Upper lobe of left lung (tissue), 6 donors: Measurements from ENCODE around the gene SLC38A4. TPM values are rescaled to one million over a fixed set of nuclear protein-coding genes. Genes with fewer than 3 reads are reported as not detected.

Experiments
- ATAC-seq, 2 donors: fragments of 200-7000 bp; cut with Tn5 transposase; one replicate each; pipeline ENCODE4 v1.9.1; 2022; ENCODE audit warnings: mild to moderate bottlenecking in 2 of 2, moderate library complexity in 2 of 2; ENCODE audit not compliant: low FRiP score in 2 of 2
- DNase-seq, 2 donors: peaks; one replicate each; pipeline ENCODE4 v3.0.0-alpha.2; 2019 to 2020
- H3K27ac ChIP-seq, 4 donors: fragments of 200-600 bp; sonication (generic); one replicate each; pipeline ENCODE4 v1.5.1; 2016 to 2019
- H3K27me3 ChIP-seq, 4 donors: fragments of 200-600 bp; sonication (generic); one replicate each; pipeline ENCODE4 v1.5.1; 2017 to 2019
- H3K36me3 ChIP-seq, 4 donors: fragments of 200-600 bp; sonication (generic); one replicate each; pipeline ENCODE4 v1.5.1; 2016 to 2019
- H3K4me1 ChIP-seq, 4 donors: fragments of 200-600 bp; sonication (generic); one replicate each; pipeline ENCODE4 v1.5.1; 2018 to 2019
- H3K4me3 ChIP-seq, 4 donors: fragments of 200-600 bp; sonication (generic); one replicate each; pipeline ENCODE4 v1.5.1; 2017 to 2019; ENCODE audit warnings: mild to moderate bottlenecking in 2 of 4, moderate library complexity in 1 of 4
- H3K9me3 ChIP-seq, 4 donors: fragments of 200-600 bp; sonication (generic); one replicate each; pipeline ENCODE4 v1.5.1; 2018 to 2019
- CTCF ChIP-seq, 6 experiments: fragments of 450-650 bp in 4 of 6; fragments of 200-600 bp in 2 of 6; sonication (generic) in 2 of 6; IDR thresholded peaks; one replicate each; pipeline ENCODE4 v1.5.1; 2016 to 2019; ENCODE audit warnings: antibody characterized with exemption in 6 of 6
- EP300 ChIP-seq, 4 donors: sonication (generic); formaldehyde crosslinking; IDR thresholded peaks; one replicate each; pipeline ENCODE4 v1.5.1; 2017; ENCODE audit warnings: antibody characterized with exemption in 4 of 4, control low read depth in 2 of 4
- POLR2A ChIP-seq, 4 donors: fragments of 450-650 bp; IDR thresholded peaks; one replicate each; pipeline ENCODE4 v1.5.1; 2016 to 2017; ENCODE audit warnings: antibody characterized with exemption in 4 of 4, mild to moderate bottlenecking in 2 of 4
- POLR2AphosphoS5 ChIP-seq, 2 donors: sonication (generic); formaldehyde crosslinking; IDR thresholded peaks; one replicate each; pipeline ENCODE4 v1.5.1; 2017; ENCODE audit warnings: antibody characterized with exemption in 2 of 2
- WGBS, 2 donors: methylation state at CpG; one replicate each; pipeline ENCODE4 v1.1.5; 2017 to 2018; 5-methylcytosine and 5-hydroxymethylcytosine counted together
- total RNA-seq, 6 donors: library from RNA; depleted of rRNA in 4 of 6; stranded (reverse); fragments of >200 nt in 4 of 6; gene quantifications; one replicate each; pipeline versions ENCODE4 v1.1.0 to v1.2.1, GENCODE V29; 2016 to 2021
- donor health status: DM: no; HTN: no; CAD: no; lungs with moderate emphysema.
- donor health status: DM: no; HTN: yes; CAD: no; lungs with severe emphysema.

The SLC38A4 gene
- total RNA-seq, 6 donors from 2014 or later: 0.49 to 0.81 (median 0.60) TPM; not detected in 3

GRCh38 chr12:46808955-46809697, 16.7 kb downstream of the SLC38A4 start:
- TF ChIP-seq POLR2A (IDR thresholded peaks at IDR 0.05) (no peak), EP300 (IDR thresholded peaks at IDR 0.05) (no peak), CTCF (IDR thresholded peaks at IDR 0.05) (no peak), POLR2AphosphoS5 (IDR thresholded peaks at IDR 0.05) (no peak)
- no peaks in the 10 kb centered on the region for H3K36me3 ChIP-seq
- no peaks in the 10 kb centered on the region for H3K4me1 ChIP-seq
- no peak overlapping the region for H3K4me3 ChIP-seq
- DNase-seq: no peak
- 63 to 77% methylated on average over 5 of the region's 5 CpGs for whole genome bisulfite sequencing, 2 donors
- no peaks in the 10 kb centered on the region for H3K9me3 ChIP-seq
- H3K27me3 ChIP-seq: no peaks in the 10 kb centered on the region
- ATAC-seq: no peak
- no peak overlapping the region for H3K27ac ChIP-seq

- H3K36me3 ChIP-seq: no peaks in the 10 kb centered on the region
- H3K27ac ChIP-seq: no peak overlapping the region
- H3K27me3 ChIP-seq: no peaks in the 10 kb centered on the region
- WGBS, 2 donors: 94 to 95% methylated on average over 2 of the region's 2 CpGs
- DNase-seq (no peak), ATAC-seq (no peak)
- H3K9me3 ChIP-seq: no peaks in the 10 kb centered on the region
- no peaks in the 10 kb centered on the region for H3K4me1 ChIP-seq
- TF ChIP-seq POLR2A (IDR thresholded peaks at IDR 0.05) (no peak), EP300 (IDR thresholded peaks at IDR 0.05) (no peak), POLR2AphosphoS5 (IDR thresholded peaks at IDR 0.05) (no peak), CTCF (IDR thresholded peaks at IDR 0.05) (no peak)
- H3K4me3 ChIP-seq: no peak overlapping the region
These were observed 17.5 kb downstream of the SLC38A4 start for GRCh38 chr12:46808317-46808716.

GRCh38 chr12:46804054-46804453, 21.7 kb downstream of the SLC38A4 start:
- Histone ChIP-seq H3K4me1 (no peaks in the 10 kb centered on the region), H3K36me3 (no peaks in the 10 kb centered on the region), H3K9me3 (no peaks in the 10 kb centered on the region), H3K27ac (no peak overlapping the region), H3K27me3 (no peaks in the 10 kb centered on the region), H3K4me3 (no peak overlapping the region)
- WGBS, 2 donors: 77 to 83% methylated on average over 3 of the region's 3 CpGs
- no peak for ATAC-seq
- TF ChIP-seq POLR2A (IDR thresholded peaks at IDR 0.05) (no peak), POLR2AphosphoS5 (IDR thresholded peaks at IDR 0.05) (no peak), EP300 (IDR thresholded peaks at IDR 0.05) (no peak), CTCF (IDR thresholded peaks at IDR 0.05) (no peak)
- no peak for DNase-seq

- H3K27me3 ChIP-seq: no peaks in the 10 kb centered on the region
- no peak overlapping the region for H3K4me3 ChIP-seq
- no peaks in the 10 kb centered on the region for H3K4me1 ChIP-seq
- DNase-seq (no peak), ATAC-seq (no peak)
- TF ChIP-seq CTCF (IDR thresholded peaks at IDR 0.05) (no peak), EP300 (IDR thresholded peaks at IDR 0.05) (no peak), POLR2AphosphoS5 (IDR thresholded peaks at IDR 0.05) (no peak), POLR2A (IDR thresholded peaks at IDR 0.05) (no peak)
- 66 to 68% methylated on average over 3 of the region's 3 CpGs for WGBS, 2 donors
- no peak overlapping the region for H3K27ac ChIP-seq
- H3K36me3 ChIP-seq: no peaks in the 10 kb centered on the region
- H3K9me3 ChIP-seq: no peaks in the 10 kb centered on the region
These were observed 22.3 kb downstream of the SLC38A4 start for GRCh38 chr12:46803517-46803916.

GRCh38 chr12:46801293-46801692, 24.5 kb downstream of the SLC38A4 start:
- no peaks in the 10 kb centered on the region for H3K36me3 ChIP-seq
- no peak for TF ChIP-seq EP300 (IDR thresholded peaks at IDR 0.05)
- no peak for TF ChIP-seq POLR2A (IDR thresholded peaks at IDR 0.05)
- no peaks in the 10 kb centered on the region for H3K27me3 ChIP-seq
- H3K9me3 ChIP-seq: no peaks in the 10 kb centered on the region
- no peaks in the 10 kb centered on the region for H3K4me1 ChIP-seq
- H3K27ac ChIP-seq: no peak overlapping the region
- ATAC-seq: no peak
- H3K4me3 ChIP-seq: no peak overlapping the region
- 18 to 46% methylated on average over 1 of the region's 1 CpG for WGBS, 2 donors
- DNase-seq: no peak
